ENCODE data around the gene CACNA2D3.

Gene CACNA2D3

GRCh38 chr3:54895613-54896012 lies 773.3 kb downstream of the CACNA2D3 start:
- no peaks in the 10 kb centered on the region for H3K4me1 ChIP-seq (ENCODE audit: low read length)
- no peak overlapping the region for H3K27ac ChIP-seq (ENCODE audit: low read length)
- H3K9ac ChIP-seq (ENCODE audit: low read length) = no peak overlapping the region

GRCh38 chr3:54897028-54897711 lies 774.8 kb downstream of the CACNA2D3 start:
- Histone ChIP-seq H3K4me2 (ENCODE audit: low read depth, low read length) (no peak overlapping the region), H3K79me2 (ENCODE audit: low read length) (no peaks in the 10 kb centered on the region), H4K20me1 (ENCODE audit: insufficient read depth, low read length) (no peaks in the 10 kb centered on the region), H3K9ac (ENCODE audit: low read length) (no peak overlapping the region), H3K4me1 (ENCODE audit: low read length) (no peaks in the 10 kb centered on the region), H2AFZ (ENCODE audit: low read length) (no peak overlapping the region), H3F3A (ENCODE audit: insufficient read depth, low read length) (no peaks in the 10 kb centered on the region), H3K27me3 (replicated peaks; ENCODE audit: insufficient read depth, low read length) (no peaks in the 10 kb centered on the region), H3K36me3 (replicated peaks; ENCODE audit: insufficient read depth, low read length) (no peaks in the 10 kb centered on the region), H3K4me3 (ENCODE audit: low read length) (no peak overlapping the region), H3K27ac (ENCODE audit: low read length) (no peak overlapping the region), H3K9me2 (replicated peaks; ENCODE audit: insufficient read depth, low read length) (no peaks in the 10 kb centered on the region), H3K9me3 (replicated peaks; ENCODE audit: insufficient read depth, low read length) (no peaks in the 10 kb centered on the region)
- no peak for DNase-seq
- TF ChIP-seq EZH2 (optimal IDR thresholded peaks at IDR 0.05; ENCODE audit: low read depth, low read length) = no peak
- no peak for TF ChIP-seq EZH2phosphoT487 (IDR thresholded peaks at IDR 0.05; ENCODE audit: low read length)
- TF ChIP-seq CTCF (IDR thresholded peaks at IDR 0.05; ENCODE audit: low read length) = no peak

More at GRCh38 chr3:54895613-54896012, 773.3 kb downstream of the CACNA2D3 start:
- H4K20me1 ChIP-seq (ENCODE audit: insufficient read depth, low read length) = no peaks in the 10 kb centered on the region
- no peak for TF ChIP-seq EZH2 (optimal IDR thresholded peaks at IDR 0.05; ENCODE audit: low read depth, low read length)
- TF ChIP-seq EZH2phosphoT487 (IDR thresholded peaks at IDR 0.05; ENCODE audit: low read length) = no peak
- no peak for TF ChIP-seq CTCF (IDR thresholded peaks at IDR 0.05; ENCODE audit: low read length)
- no peaks in the 10 kb centered on the region for H3K9me3 ChIP-seq (replicated peaks; ENCODE audit: insufficient read depth, low read length)
- H2AFZ ChIP-seq (ENCODE audit: low read length) = no peak overlapping the region
- H3K4me2 ChIP-seq (ENCODE audit: low read depth, low read length) = no peak overlapping the region
- H3K27me3 ChIP-seq (replicated peaks; ENCODE audit: insufficient read depth, low read length) = no peaks in the 10 kb centered on the region
- no peak overlapping the region for H3K4me3 ChIP-seq (ENCODE audit: low read length)
- no peaks in the 10 kb centered on the region for H3K79me2 ChIP-seq (ENCODE audit: low read length)
- no peaks in the 10 kb centered on the region for H3F3A ChIP-seq (ENCODE audit: insufficient read depth, low read length)
- H3K9me2 ChIP-seq (replicated peaks; ENCODE audit: insufficient read depth, low read length) = no peaks in the 10 kb centered on the region
- H3K36me3 ChIP-seq (replicated peaks; ENCODE audit: insufficient read depth, low read length) = no peaks in the 10 kb centered on the region
- DNase-seq = no peak

GRCh38 chr3:54899273-54899672 lies 776.9 kb downstream of the CACNA2D3 start:
- no peak overlapping the region for H3K27ac ChIP-seq (ENCODE audit: low read length)

More at GRCh38 chr3:54899273-54899672, 776.9 kb downstream of the CACNA2D3 start:
- no peaks in the 10 kb centered on the region for H3K9me3 ChIP-seq (replicated peaks; ENCODE audit: insufficient read depth, low read length)
- H3K4me2 ChIP-seq (ENCODE audit: low read depth, low read length) = no peak overlapping the region
- H2AFZ ChIP-seq (ENCODE audit: low read length) = no peak overlapping the region
- H3K9me2 ChIP-seq (replicated peaks; ENCODE audit: insufficient read depth, low read length) = no peaks in the 10 kb centered on the region
- no peaks in the 10 kb centered on the region for H3K79me2 ChIP-seq (ENCODE audit: low read length)
- TF ChIP-seq EZH2phosphoT487 (IDR thresholded peaks at IDR 0.05; ENCODE audit: low read length) (no peak), CTCF (IDR thresholded peaks at IDR 0.05; ENCODE audit: low read length) (no peak), EZH2 (optimal IDR thresholded peaks at IDR 0.05; ENCODE audit: low read depth, low read length) (no peak)
- H3K4me1 ChIP-seq (ENCODE audit: low read length) = no peaks in the 10 kb centered on the region
- H3K27me3 ChIP-seq (replicated peaks; ENCODE audit: insufficient read depth, low read length) = no peaks in the 10 kb centered on the region
- H3K9ac ChIP-seq (ENCODE audit: low read length) = no peak overlapping the region
- H3K36me3 ChIP-seq (replicated peaks; ENCODE audit: insufficient read depth, low read length) = no peaks in the 10 kb centered on the region
- H3K4me3 ChIP-seq (ENCODE audit: low read length) = no peak overlapping the region
- H4K20me1 ChIP-seq (ENCODE audit: insufficient read depth, low read length) = no peaks in the 10 kb centered on the region
- no peak for DNase-seq
- no peaks in the 10 kb centered on the region for H3F3A ChIP-seq (ENCODE audit: insufficient read depth, low read length)
